ENCODE results near the gene ITM2B.

ITM2B gene

GRCh38 chr13:48233046-48233888 is at the start of gene ITM2B:
ITM2B (plus strand) TSS chr13:48233206; CDS start chr13:48233361, 155 bp downstream.
- TF ChIP-seq GATA3 (IDR thresholded peaks at IDR 0.05; ENCODE audit: low read depth, low read length) (no peak), GATA2 (IDR thresholded peaks at IDR 0.05; ENCODE audit: low read depth, low read length) (no peak)

DNA sequence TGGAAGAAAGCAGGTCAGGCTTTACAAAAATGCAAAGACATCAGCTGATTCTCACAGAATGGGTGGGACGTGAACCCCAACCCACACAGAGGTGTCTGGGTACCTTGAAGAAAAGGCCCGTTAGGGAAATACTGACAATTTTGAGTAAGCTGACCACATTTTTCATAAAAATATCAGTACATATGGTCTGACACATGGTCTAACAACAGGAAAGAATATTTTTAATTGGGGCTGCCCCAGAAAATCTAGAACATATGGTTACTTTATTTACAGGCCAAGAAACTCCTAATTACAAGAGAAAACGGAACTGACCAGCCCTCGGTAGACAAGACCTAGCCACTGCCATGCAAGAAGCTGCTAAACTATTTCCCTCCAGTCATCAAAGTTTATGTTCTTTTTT is 48.7 kb upstream of the ITM2B start:
- TF ChIP-seq GATA2 (IDR thresholded peaks at IDR 0.05; ENCODE audit: low read depth, low read length) (no peak), GATA3 (IDR thresholded peaks at IDR 0.05; ENCODE audit: low read depth, low read length) (no peak)

DNA sequence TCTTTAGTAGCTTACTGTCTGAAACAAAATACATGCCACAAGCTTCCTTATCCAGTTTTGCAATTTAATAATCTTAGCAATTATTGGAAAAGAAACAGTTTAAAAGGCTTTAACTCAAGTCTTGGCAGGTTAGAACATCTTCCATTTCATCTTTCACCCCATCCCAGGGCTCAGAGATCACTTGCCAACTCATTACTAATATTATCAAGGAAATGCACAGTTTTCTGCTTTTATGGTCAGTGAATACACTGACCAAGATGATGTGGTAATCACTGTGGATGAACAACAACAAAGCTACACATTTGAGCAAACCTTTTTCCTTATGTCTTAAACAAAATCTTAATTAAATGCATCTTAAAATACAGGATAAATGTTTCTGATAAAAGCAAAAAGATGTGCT is 48.0 kb upstream of the ITM2B start:
- TF ChIP-seq GATA3 (IDR thresholded peaks at IDR 0.05; ENCODE audit: low read depth, low read length): no peak
- TF ChIP-seq GATA2 (IDR thresholded peaks at IDR 0.05; ENCODE audit: low read depth, low read length): no peak

DNA sequence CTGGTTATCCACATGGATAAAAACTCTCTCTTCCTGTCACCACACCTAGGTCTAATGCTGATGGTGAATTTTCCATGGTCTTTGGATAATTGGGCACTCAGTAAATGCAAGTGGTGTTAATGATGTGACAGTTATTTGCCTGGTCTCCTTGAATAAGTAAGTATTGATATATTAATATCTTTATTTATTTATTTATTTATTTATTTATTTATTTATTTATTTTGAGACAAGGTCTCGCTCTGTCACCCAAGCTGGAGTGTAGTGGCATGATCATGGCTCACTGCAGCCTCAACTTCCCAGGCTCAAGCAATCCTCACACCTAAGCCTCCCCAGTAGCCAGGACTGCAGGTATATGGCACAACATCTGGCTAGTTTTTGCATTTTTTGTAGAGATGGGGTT is 46.3 kb upstream of the ITM2B start:
- TF ChIP-seq GATA3 (IDR thresholded peaks at IDR 0.05; ENCODE audit: low read depth, low read length) (no peak), GATA2 (IDR thresholded peaks at IDR 0.05; ENCODE audit: low read depth, low read length) (no peak)

- no peak for TF ChIP-seq GATA3 (IDR thresholded peaks at IDR 0.05; ENCODE audit: low read depth, low read length)
- no peak for TF ChIP-seq GATA2 (IDR thresholded peaks at IDR 0.05; ENCODE audit: low read depth, low read length)
These were observed 44.9 kb upstream of the ITM2B start for GRCh38 chr13:48188131-48188530.

- TF ChIP-seq GATA3 (IDR thresholded peaks at IDR 0.05; ENCODE audit: low read depth, low read length) (no peak), GATA2 (IDR thresholded peaks at IDR 0.05; ENCODE audit: low read depth, low read length) (no peak)
These were observed 44.4 kb upstream of the ITM2B start for GRCh38 chr13:48188601-48189000.

GRCh38 chr13:48189171-48189570 is 43.8 kb upstream of the ITM2B start:
- TF ChIP-seq GATA2 (IDR thresholded peaks at IDR 0.05; ENCODE audit: low read depth, low read length) (no peak), GATA3 (IDR thresholded peaks at IDR 0.05; ENCODE audit: low read depth, low read length) (no peak)

- TF ChIP-seq GATA3 (IDR thresholded peaks at IDR 0.05; ENCODE audit: low read depth, low read length) (no peak), GATA2 (IDR thresholded peaks at IDR 0.05; ENCODE audit: low read depth, low read length) (no peak)
These were observed 40.5 kb upstream of the ITM2B start for GRCh38 chr13:48192411-48192935.

DNA sequence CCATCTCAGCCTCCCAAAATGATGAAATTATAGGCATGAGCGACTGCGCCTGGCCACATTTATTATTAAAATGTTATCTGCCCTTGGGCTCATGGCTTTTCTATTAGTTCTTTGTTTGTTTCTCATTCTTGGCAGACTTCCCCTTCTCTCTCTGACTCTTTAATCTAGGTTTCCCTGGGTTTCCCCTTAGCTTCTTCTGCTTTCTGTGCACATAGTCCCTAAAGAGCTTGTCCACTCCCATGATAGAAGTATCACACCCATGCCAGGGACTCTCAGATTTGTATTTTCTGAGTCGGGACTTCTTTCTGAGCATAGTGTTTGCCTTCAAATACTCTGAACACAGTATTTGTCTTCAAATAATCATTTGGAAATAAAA is 38.6 kb upstream of the ITM2B start:
- TF ChIP-seq GATA3 (IDR thresholded peaks at IDR 0.05; ENCODE audit: low read depth, low read length): no peak
- TF ChIP-seq GATA2 (IDR thresholded peaks at IDR 0.05; ENCODE audit: low read depth, low read length): no peak

- TF ChIP-seq GATA2 (IDR thresholded peaks at IDR 0.05; ENCODE audit: low read depth, low read length): no peak
- TF ChIP-seq GATA3 (IDR thresholded peaks at IDR 0.05; ENCODE audit: low read depth, low read length): no peak
These were observed 33.5 kb upstream of the ITM2B start for GRCh38 chr13:48199404-48199946.

DNA sequence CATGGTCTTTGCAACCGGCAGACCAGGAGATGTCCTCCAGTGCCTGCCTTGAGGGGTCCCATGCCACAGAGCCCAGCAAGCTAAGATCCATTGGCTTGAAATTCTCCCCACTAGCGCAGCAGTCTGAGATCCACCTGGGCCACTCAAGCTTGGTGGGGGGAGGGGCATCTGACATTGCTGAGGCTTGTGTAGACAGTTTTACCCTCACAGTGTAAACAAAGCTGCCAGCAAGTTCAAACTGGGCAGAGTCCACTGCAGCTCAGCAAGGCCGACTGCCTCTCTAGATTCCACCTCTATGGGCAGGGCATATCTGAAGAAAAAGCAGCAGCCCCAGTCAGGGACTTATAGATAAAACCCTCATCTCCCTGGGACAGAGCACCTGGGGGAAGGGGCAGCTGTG is 32.0 kb upstream of the ITM2B start:
- TF ChIP-seq GATA3 (IDR thresholded peaks at IDR 0.05; ENCODE audit: low read depth, low read length) (no peak), GATA2 (IDR thresholded peaks at IDR 0.05; ENCODE audit: low read depth, low read length) (no peak)

GRCh38 chr13:48210178-48210577 is 22.8 kb upstream of the ITM2B start:
- TF ChIP-seq GATA2 (IDR thresholded peaks at IDR 0.05; ENCODE audit: low read depth, low read length) (no peak), GATA3 (IDR thresholded peaks at IDR 0.05; ENCODE audit: low read depth, low read length) (no peak)

DNA sequence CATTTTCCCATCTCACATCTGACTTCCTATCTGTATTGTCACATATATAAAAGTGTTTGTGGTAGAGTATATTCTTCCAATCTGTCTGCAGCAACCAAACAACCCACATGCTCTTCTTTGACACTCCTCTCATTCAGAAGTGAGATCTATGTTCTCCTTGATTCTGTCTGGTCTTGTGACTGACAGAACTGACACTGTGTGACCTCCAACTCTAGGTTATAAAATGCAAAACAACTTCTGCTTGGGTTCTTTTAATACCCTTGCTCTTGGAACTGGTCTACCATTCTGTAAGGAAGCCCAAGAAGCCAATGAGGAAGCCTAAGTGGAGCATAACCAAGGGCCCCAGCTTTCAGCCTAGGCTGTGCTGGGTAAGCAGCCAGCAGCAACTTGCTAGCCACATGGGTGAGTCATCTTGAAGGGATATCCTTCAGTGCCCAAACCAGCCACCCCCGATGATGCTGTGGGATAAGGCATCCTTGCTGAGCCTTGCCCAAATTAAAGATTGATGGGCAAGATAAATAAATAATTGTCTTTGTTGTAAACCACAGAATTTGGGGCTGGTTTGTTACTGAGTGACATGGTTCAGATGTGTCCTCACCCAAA is 18.4 kb upstream of the ITM2B start:
- TF ChIP-seq GATA2 (IDR thresholded peaks at IDR 0.05; ENCODE audit: low read depth, low read length): no peak
- TF ChIP-seq GATA3 (IDR thresholded peaks at IDR 0.05; ENCODE audit: low read depth, low read length): no peak

DNA sequence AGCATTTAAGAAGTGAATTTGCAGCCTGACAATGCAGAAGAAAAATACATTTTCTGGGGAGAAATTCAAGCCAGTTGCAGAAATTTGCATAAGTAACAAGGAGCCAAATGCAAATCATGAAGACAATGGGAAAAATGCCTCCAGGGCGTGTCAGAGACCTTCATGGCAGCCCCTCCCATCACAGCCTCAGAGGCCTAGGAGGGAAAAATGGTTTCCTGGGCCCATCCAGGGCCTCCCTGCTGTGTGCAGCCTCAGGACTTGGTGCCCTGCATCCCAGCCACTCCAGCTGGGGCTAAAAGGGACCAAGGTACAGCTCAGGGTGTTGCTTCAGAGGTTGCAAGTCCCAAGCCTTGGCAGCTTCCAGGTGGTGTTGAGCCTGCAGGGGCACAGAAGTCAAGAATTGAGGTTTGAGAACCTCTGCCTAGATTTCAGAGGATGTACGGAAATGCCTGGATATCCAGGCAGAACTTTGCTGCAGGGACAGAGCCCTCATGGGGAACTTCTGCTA is 16.7 kb upstream of the ITM2B start:
- TF ChIP-seq GATA2 (IDR thresholded peaks at IDR 0.05; ENCODE audit: low read depth, low read length): no peak
- TF ChIP-seq GATA3 (IDR thresholded peaks at IDR 0.05; ENCODE audit: low read depth, low read length): no peak
